ENCODE results near the gene TBL1X.

GRCh38 chrX:9650091-9650490 lies 185.2 kb downstream of the TBL1X start:
- no peak for TF ChIP-seq POLR2A (IDR thresholded peaks at IDR 0.05)
- TF ChIP-seq CTCF (IDR thresholded peaks at IDR 0.05), result no peak

Measured in adrenal gland (tissue), 5 donors.